ENCODE data around the gene NFYB.
A peak's percentile ranks its signal among the peaks of the same experiment; 100 is the strongest.

The NFYB gene

GRCh38 chr12:104109446-104110271 is 28.4 kb downstream of the NFYB start:
- H3K4me2 ChIP-seq (ENCODE audit: low read length) = no peak overlapping the region
- no peaks in the 10 kb centered on the region for H3K27me3 ChIP-seq (ENCODE audit: insufficient read depth, low read length)
- no peak for TF ChIP-seq EZH2 (IDR thresholded peaks at IDR 0.05; ENCODE audit: borderline replicate concordance, low read length)
- TF ChIP-seq CTCF (IDR thresholded peaks at IDR 0.05; ENCODE audit: low read length) = no peak; the same call in none of the 2 replicates

GRCh38 chr12:104108755-104109445 is 29.1 kb downstream of the NFYB start:
- no peaks in the 10 kb centered on the region for H3K79me2 ChIP-seq (ENCODE audit: insufficient read depth, low read length)
- peaks cover 4% of the 10 kb centered on the region for H3K4me1 ChIP-seq (ENCODE audit: insufficient read depth, low read length, severe bottlenecking)
- no peak for TF ChIP-seq EZH2 (IDR thresholded peaks at IDR 0.05; ENCODE audit: borderline replicate concordance, low read length)
- peak; percentile 70 for TF ChIP-seq CTCF (IDR thresholded peaks at IDR 0.05; ENCODE audit: low read length)
- no peaks in the 10 kb centered on the region for H3K9me3 ChIP-seq (ENCODE audit: low read length)
- H3K4me3 ChIP-seq (ENCODE audit: low read depth, low read length, poor library complexity, severe bottlenecking) = no peak overlapping the region
- H3K27ac ChIP-seq (ENCODE audit: low read depth, low read length, poor library complexity, severe bottlenecking) = no peak overlapping the region
- no peaks in the 10 kb centered on the region for H4K20me1 ChIP-seq (ENCODE audit: insufficient read depth, low read length)
- H3K9me2 ChIP-seq (ENCODE audit: low read depth, low read length) = no peaks in the 10 kb centered on the region
- H3K4me2 ChIP-seq (ENCODE audit: low read length) = no peak overlapping the region
- H2AFZ ChIP-seq (ENCODE audit: low read length) = no peak overlapping the region
- H3K27me3 ChIP-seq (ENCODE audit: insufficient read depth, low read length) = no peaks in the 10 kb centered on the region
- H3K9ac ChIP-seq (ENCODE audit: low read length) = no peak overlapping the region
- no peaks in the 10 kb centered on the region for H3F3A ChIP-seq (ENCODE audit: insufficient read depth, low read length)
- no peaks in the 10 kb centered on the region for H3K36me3 ChIP-seq (ENCODE audit: insufficient read depth, low read length)

More at GRCh38 chr12:104109446-104110271, 28.4 kb downstream of the NFYB start:
- Histone ChIP-seq H3K4me3 (ENCODE audit: low read depth, low read length, poor library complexity, severe bottlenecking) (no peak overlapping the region), H2AFZ (ENCODE audit: low read length) (no peak overlapping the region), H4K20me1 (ENCODE audit: insufficient read depth, low read length) (no peaks in the 10 kb centered on the region), H3K4me1 (ENCODE audit: insufficient read depth, low read length, severe bottlenecking) (peaks cover 4% of the 10 kb centered on the region), H3F3A (ENCODE audit: insufficient read depth, low read length) (no peaks in the 10 kb centered on the region), H3K9me2 (ENCODE audit: low read depth, low read length) (no peaks in the 10 kb centered on the region), H3K9ac (ENCODE audit: low read length) (no peak overlapping the region), H3K36me3 (ENCODE audit: insufficient read depth, low read length) (peaks cover 5% of the 10 kb centered on the region; the same call in 1 of the 2 replicates), H3K9me3 (ENCODE audit: low read length) (no peaks in the 10 kb centered on the region), H3K27ac (ENCODE audit: low read depth, low read length, poor library complexity, severe bottlenecking) (no peak overlapping the region), H3K79me2 (ENCODE audit: insufficient read depth, low read length) (no peaks in the 10 kb centered on the region)

GRCh38 chr12:104106965-104107364 is 31.0 kb downstream of the NFYB start:
- no peak for TF ChIP-seq CTCF (IDR thresholded peaks at IDR 0.05; ENCODE audit: low read length)
- no peak overlapping the region for H2AFZ ChIP-seq (ENCODE audit: low read length)
- no peak overlapping the region for H3K4me2 ChIP-seq (ENCODE audit: low read length)

More at GRCh38 chr12:104106965-104107364, 31.0 kb downstream of the NFYB start:
- Histone ChIP-seq H3K27ac (ENCODE audit: low read depth, low read length, poor library complexity, severe bottlenecking) (no peak overlapping the region), H3K9ac (ENCODE audit: low read length) (no peak overlapping the region), H4K20me1 (ENCODE audit: insufficient read depth, low read length) (no peaks in the 10 kb centered on the region), H3K9me3 (ENCODE audit: low read length) (no peaks in the 10 kb centered on the region), H3K27me3 (ENCODE audit: insufficient read depth, low read length) (no peaks in the 10 kb centered on the region), H3K4me1 (ENCODE audit: insufficient read depth, low read length, severe bottlenecking) (peaks cover 4% of the 10 kb centered on the region), H3K79me2 (ENCODE audit: insufficient read depth, low read length) (no peaks in the 10 kb centered on the region), H3K36me3 (ENCODE audit: insufficient read depth, low read length) (no peaks in the 10 kb centered on the region), H3K4me3 (ENCODE audit: low read depth, low read length, poor library complexity, severe bottlenecking) (no peak overlapping the region), H3F3A (ENCODE audit: insufficient read depth, low read length) (no peaks in the 10 kb centered on the region), H3K9me2 (ENCODE audit: low read depth, low read length) (no peaks in the 10 kb centered on the region)
